ENCODE measurements around the gene RNF220.
"Not testable (repeated sequence)": the region's sequence is repeated elsewhere in the genome, so short reads cannot be mapped to it uniquely, and the experiment has no call there.

Gene RNF220

DNA sequence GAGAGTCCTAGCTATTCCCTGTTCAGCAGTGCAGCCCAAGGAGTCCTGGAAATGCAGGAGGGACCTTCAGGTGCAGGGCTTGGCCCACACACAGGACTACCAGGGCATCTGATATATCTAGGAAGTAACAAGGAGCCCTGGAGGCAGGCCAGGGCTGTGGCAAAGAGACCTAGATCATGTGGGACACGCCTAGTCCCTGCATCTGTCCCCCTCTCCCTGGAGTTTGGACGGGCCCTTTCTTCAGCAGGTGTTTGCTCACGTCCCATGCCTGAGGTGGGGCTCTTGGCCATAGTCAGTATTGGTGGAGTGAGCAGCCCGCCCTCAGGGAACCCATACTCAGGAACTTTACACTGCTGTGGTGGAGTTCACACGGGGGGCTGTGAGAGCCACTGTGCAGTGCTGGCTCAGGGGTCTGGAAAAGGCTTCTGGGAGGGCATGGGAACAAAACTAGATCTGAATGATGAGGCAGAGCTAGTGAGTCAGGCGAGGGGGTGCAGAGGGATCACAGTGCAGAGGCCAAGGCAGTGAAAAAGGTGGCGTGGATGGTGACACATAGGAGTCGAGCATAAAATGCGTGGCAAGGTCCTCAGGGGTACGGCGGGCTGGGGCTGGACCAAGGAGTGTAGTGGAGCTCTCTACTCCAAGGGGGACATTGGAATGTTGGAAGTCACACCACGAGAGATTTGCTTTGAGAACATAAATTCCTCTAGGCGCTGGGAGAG, 243.6 kb downstream of the RNF220 start:
- no peak for DNase-seq (ENCODE audit: extremely low read depth in 1 of 2, low read depth in 1 of 2)

DNA sequence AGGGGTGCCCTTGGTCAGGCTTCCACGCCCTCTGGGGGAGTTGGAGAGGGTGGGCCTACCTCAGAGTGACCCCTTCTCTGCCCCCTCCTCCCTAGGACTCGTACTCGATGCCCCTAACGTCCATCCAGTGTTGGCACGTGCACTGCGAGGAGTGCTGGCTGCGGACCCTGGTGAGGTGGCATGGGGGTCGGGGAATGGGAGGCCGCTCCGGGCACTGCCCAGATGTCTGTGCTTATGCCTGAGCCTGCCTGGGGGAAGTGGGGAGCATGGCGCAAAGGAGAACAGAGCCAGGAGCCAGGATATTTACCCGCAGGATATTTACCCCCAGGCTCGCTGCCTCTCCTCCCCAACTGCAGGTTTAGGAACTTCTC, 244.7 kb downstream of the RNF220 start:
- DNase-seq (ENCODE audit: extremely low read depth in 1 of 2, low read depth in 1 of 2): no peak

- no peak for DNase-seq (ENCODE audit: extremely low read depth in 1 of 2, low read depth in 1 of 2)
Observed at GRCh38 chr1:44650159-44650831, 245.2 kb downstream of the RNF220 start.

DNA sequence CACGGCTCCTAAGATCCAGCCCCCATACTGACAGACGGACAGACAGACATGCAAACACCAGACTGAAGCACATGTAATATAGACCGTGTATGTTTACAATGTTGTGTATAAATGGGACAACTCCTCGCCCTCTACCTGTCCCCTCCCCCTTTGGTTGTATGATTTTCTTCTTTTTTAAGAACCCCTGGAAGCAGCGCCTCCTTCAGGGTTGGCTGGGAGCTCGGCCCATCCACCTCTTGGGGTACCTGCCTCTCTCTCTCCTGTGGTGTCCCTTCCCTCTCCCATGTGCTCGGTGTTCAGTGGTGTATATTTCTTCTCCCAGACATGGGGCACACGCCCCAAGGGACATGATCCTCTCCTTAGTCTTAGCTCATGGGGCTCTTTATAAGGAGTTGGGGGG, 246.0 kb downstream of the RNF220 start:
- no peak for DNase-seq (ENCODE audit: extremely low read depth in 1 of 2, low read depth in 1 of 2)

- peak; percentile 37 to 65 for DNase-seq (ENCODE audit: extremely low read depth in 1 of 2, low read depth in 1 of 2)
Observed at GRCh38 chr1:44652445-44653106, 247.5 kb downstream of the RNF220 start.

- DNase-seq (ENCODE audit: extremely low read depth in 1 of 2, low read depth in 1 of 2): no peak
Observed at GRCh38 chr1:44653107-44653964, 248.3 kb downstream of the RNF220 start.

GRCh38 chr1:44654621-44655187, 249.6 kb downstream of the RNF220 start:
- no peak for DNase-seq (ENCODE audit: extremely low read depth in 1 of 2, low read depth in 1 of 2)

GRCh38 chr1:44655609-44656008, 250.6 kb downstream of the RNF220 start:
- no peak for DNase-seq (ENCODE audit: extremely low read depth in 1 of 2, low read depth in 1 of 2)

- DNase-seq (ENCODE audit: extremely low read depth in 1 of 2, low read depth in 1 of 2): no peak
Observed at GRCh38 chr1:44659566-44659965, 254.5 kb downstream of the RNF220 start.

DNA sequence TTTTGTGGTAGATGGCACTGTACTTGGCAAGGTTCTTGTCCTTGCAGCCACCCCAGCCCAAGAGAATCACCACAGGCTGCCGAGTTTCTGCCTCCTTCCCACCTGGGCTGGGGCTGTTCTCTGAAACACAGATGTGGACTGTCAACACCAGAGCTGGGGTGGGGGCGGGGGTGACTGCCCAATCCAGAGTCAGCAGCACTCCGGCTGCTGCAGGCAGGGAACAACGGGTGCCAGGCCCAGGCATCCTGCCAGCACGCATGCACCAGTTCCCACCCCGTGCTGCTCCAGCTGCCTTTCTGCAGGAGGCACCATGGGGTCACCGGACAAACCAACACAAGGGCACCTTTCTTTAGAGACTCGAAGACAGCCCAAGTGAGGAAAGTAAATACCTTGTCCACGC, 255.1 kb downstream of the RNF220 start:
- DNase-seq (ENCODE audit: extremely low read depth in 1 of 2, low read depth in 1 of 2): no peak

GRCh38 chr1:44661781-44662682, 257.0 kb downstream of the RNF220 start:
- no peak for DNase-seq (ENCODE audit: extremely low read depth in 1 of 2, low read depth in 1 of 2)

- no peak for DNase-seq (ENCODE audit: extremely low read depth in 1 of 2, low read depth in 1 of 2)
Observed at GRCh38 chr1:44662683-44663030, 257.6 kb downstream of the RNF220 start.

- DNase-seq (ENCODE audit: extremely low read depth in 1 of 2, low read depth in 1 of 2): no peak
Observed at GRCh38 chr1:44663417-44663816, 258.4 kb downstream of the RNF220 start.

DNA sequence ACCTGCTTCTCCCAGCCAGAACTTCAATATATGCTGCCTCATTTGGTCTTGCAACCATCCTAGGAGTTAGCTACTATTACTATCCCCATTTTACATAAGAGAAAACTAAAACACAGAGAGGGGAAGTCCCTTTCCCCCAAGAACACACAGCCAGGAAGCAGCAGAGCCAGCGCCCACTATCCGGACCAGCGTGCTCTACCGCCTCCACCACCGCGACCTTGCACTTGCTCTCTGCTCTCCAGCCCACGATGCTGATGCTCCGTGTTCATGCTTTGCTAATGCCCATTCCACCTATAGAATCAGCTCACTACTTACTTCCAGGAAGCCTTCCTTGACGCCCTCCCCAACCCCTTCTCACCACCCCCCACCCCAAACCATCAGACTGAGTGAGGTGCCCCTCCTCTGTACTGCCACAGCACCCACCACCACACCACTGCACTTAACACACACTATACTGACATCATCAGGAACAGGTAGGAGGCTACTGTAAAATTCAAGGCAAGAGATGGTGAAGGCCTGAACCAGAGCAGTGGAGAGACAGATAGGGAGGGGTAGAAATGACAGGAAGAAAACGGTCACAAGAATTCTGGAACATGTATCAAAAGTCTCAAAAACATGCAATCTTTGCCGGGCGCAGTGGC, 259.8 kb downstream of the RNF220 start:
- DNase-seq (ENCODE audit: extremely low read depth in 1 of 2, low read depth in 1 of 2): no peak

GRCh38 chr1:44666719-44667118, 261.7 kb downstream of the RNF220 start:
- DNase-seq (ENCODE audit: extremely low read depth in 1 of 2, low read depth in 1 of 2): not testable (repeated sequence)

- DNase-seq (ENCODE audit: extremely low read depth in 1 of 2, low read depth in 1 of 2): no peak
Observed at GRCh38 chr1:44670751-44671640, 265.9 kb downstream of the RNF220 start.

GRCh38 chr1:44672254-44672955, 267.4 kb downstream of the RNF220 start:
- DNase-seq (ENCODE audit: extremely low read depth in 1 of 2, low read depth in 1 of 2): no peak
